HepG2 (cell line): ENCODE data around the gene C20orf202. TPM values are rescaled to one million over a fixed set of nuclear protein-coding genes. Genes with fewer than 3 reads are reported as not detected.
A peak's percentile ranks its signal among the peaks of the same experiment; 100 is the strongest.

Experiments
- CBX1 ChIP-seq: IDR thresholded peaks from one replicate; pipeline ENCODE4 v1.6.1; 2016; ENCODE audit warnings: antibody characterized with exemption, low read depth
- CENPX ChIP-seq: sonication (generic); formaldehyde crosslinking; IDR thresholded peaks from 2 replicates; pipeline ENCODE4 v1.9.0; 2021; ENCODE audit warnings: mild to moderate bottlenecking, missing genetic modification reagents, moderate library complexity
- CREB3 ChIP-seq: sonication (generic); formaldehyde crosslinking; IDR thresholded peaks from 2 replicates; pipeline ENCODE4 v1.5.0; 2020; ENCODE audit warnings: missing genetic modification reagents
- FOXC1 ChIP-seq: sonication (generic); formaldehyde crosslinking; IDR thresholded peaks from 2 replicates; pipeline ENCODE4 v1.8.0; 2022; ENCODE audit warnings: mild to moderate bottlenecking, missing genetic modification reagents, borderline replicate concordance
- FOXO4 ChIP-seq: sonication (generic); formaldehyde crosslinking; conservative IDR thresholded peaks from 2 replicates; pipeline ENCODE4 v1.8.1; 2023; ENCODE audit warnings: missing genetic modification reagents
- HDAC2 ChIP-seq: sonication (generic); formaldehyde crosslinking; IDR thresholded peaks from 2 replicates; pipeline ENCODE4 v1.4.0; 2020; ENCODE audit warnings: missing genetic modification reagents
- HNF1B ChIP-seq: sonication (generic); formaldehyde crosslinking; IDR thresholded peaks from 2 replicates; pipeline ENCODE4 v1.5.1; 2020; ENCODE audit warnings: mild to moderate bottlenecking, moderate library complexity, missing genetic modification reagents
- MBNL3 ChIP-seq: fragments of 250-450 bp; sonication (Bioruptor Pico); conservative IDR thresholded peaks from 2 replicates; pipeline ENCODE4 v1.8.0; 2022; ENCODE audit warnings: mild to moderate bottlenecking, inconsistent platforms
- NCOA1 ChIP-seq: sonication (generic); formaldehyde crosslinking; IDR thresholded peaks from 2 replicates; pipeline ENCODE4 v1.9.0; 2021; ENCODE audit warnings: missing genetic modification reagents
- PBX2 ChIP-seq: IDR thresholded peaks from 2 replicates; pipeline ENCODE4 v1.6.1; 2016; ENCODE audit warnings: control low read depth
- RFX3 ChIP-seq: IDR thresholded peaks from 2 replicates; pipeline ENCODE4 v1.6.1; 2016; ENCODE audit warnings: missing biosample characterization, missing genetic modification reagents
- RXRB ChIP-seq: IDR thresholded peaks from 2 replicates; pipeline ENCODE4 v1.6.1; 2016; ENCODE audit warnings: borderline replicate concordance, missing genetic modification reagents, missing compliant biosample characterization
- SIX1 ChIP-seq: sonication (generic); formaldehyde crosslinking; IDR thresholded peaks from 2 replicates; pipeline ENCODE4 v1.4.0; 2020; ENCODE audit warnings: missing genetic modification reagents, borderline replicate concordance
- THAP7 ChIP-seq: sonication (generic); formaldehyde crosslinking; IDR thresholded peaks from 2 replicates; pipeline ENCODE4 v1.8.1; 2023; ENCODE audit warnings: mild to moderate bottlenecking, missing genetic modification reagents
- ZNF142 ChIP-seq: sonication (generic); formaldehyde crosslinking; IDR thresholded peaks from 2 replicates; pipeline ENCODE4 v1.4.0; 2020; ENCODE audit warnings: missing genetic modification reagents
- ZNF7 ChIP-seq: IDR thresholded peaks from 2 replicates; pipeline ENCODE4 v1.6.1; 2016; ENCODE audit warnings: missing biosample characterization, missing genetic modification reagents
- polyA plus RNA-seq, 8 experiments: library from polyadenylated mRNA; depleted of rRNA in 3 of 8; stranded (reverse) in 7 of 8; unstranded in 1 of 8; fragments of >200 nt; fragmentation: Illumina TruSeq in 4 of 8; extraction: Trizol in 4 of 8; gene quantifications; 2 replicates each; pipeline versions ENCODE4 v1.2.1 to v1.2.3, GENCODE V29; 2011 to 2016; ENCODE audit warnings: low read depth in 4 of 8, missing spikeins in 1 of 8, mixed read lengths in 1 of 8; ENCODE audit not compliant: insufficient read depth in 1 of 8
- total RNA-seq, 5 experiments: library from RNA; depleted of rRNA; stranded (reverse); fragments of >200 nt; fragmentation: Illumina TruSeq; extraction: Trizol; gene quantifications; 2 replicates each; pipeline ENCODE4 v1.2.3, GENCODE V29; 2016; ENCODE audit warnings: low read depth in 1 of 5

The C20orf202 gene
- total and polyA plus RNA-seq, 2 of the 13 experiments (the other 11 are each of a cell fraction or from before 2014, with no cell fraction given), result 0.20 to 1.2 TPM

- TF ChIP-seq FOXC1 (CRISPR knock-in tag) (no peak), THAP7 (no peak), HNF1B (CRISPR knock-in tag) (no peak), RFX3 (CRISPR knock-in tag) (peak; percentile 86), CBX1 (no peak), CENPX (CRISPR knock-in tag) (no peak), RXRB (CRISPR knock-in tag) (peak; percentile 69; the same call in 1 of the 2 replicates), ZNF7 (no peak), CREB3 (no peak), NCOA1 (CRISPR knock-in tag) (no peak), HDAC2 (peak; percentile 68; the same call in 1 of the 2 replicates), SIX1 (CRISPR knock-in tag) (peak; percentile 25; the same call in 1 of the 2 replicates), ZNF142 (CRISPR knock-in tag) (no peak), PBX2 (CRISPR knock-in tag) (no peak), FOXO4 (CRISPR knock-in tag) (no peak), MBNL3 (no peak)
Measured at GRCh38 chr20:1187605-1188171, 15.6 kb upstream of the C20orf202 start (continued).
